ENCODE data around the gene REXO4. TPM values are rescaled to one million over a fixed set of nuclear protein-coding genes. Genes with fewer than 3 reads are reported as not detected.

Gene REXO4
- total and polyA plus RNA-seq, 2 donors (not counting 1 experiment from before 2014, with no cell fraction given): 25.0 to 37.1 TPM

GRCh38 chr9:133359399-133360175, 58.2 kb downstream of the REXO4 start:
- Histone ChIP-seq H3K4me1 (ENCODE audit: control insufficient read depth in 2 of 2, insufficient read depth in 2 of 2, low read length in 2 of 2) (peaks cover 16 to 29% of the 10 kb centered on the region in 2 donors), H3K4me3 (ENCODE audit: control extremely low read depth in 1 of 5, extremely low read depth in 1 of 5, insufficient read depth in 1 of 5, low read depth in 2 of 5, low read length in 4 of 5) (no peak overlapping the region), H2AFZ (ENCODE audit: insufficient read depth, low read depth, low read length, poor library complexity, severe bottlenecking) (no peak overlapping the region), H3K9ac (ENCODE audit: low read length) (no peak overlapping the region), H3K27me3 (replicated peaks in 1 of 4; ENCODE audit: control extremely low read depth in 1 of 4, control insufficient read depth in 3 of 4, insufficient read depth in 4 of 4, low read length in 3 of 4) (no peaks in the 10 kb centered on the region), H3K79me2 (ENCODE audit: control insufficient read depth, insufficient read depth, low read length) (peaks cover 39% of the 10 kb centered on the region), H3K4me2 (replicated peaks; ENCODE audit: low read depth, low read length, poor library complexity, severe bottlenecking) (no peak overlapping the region), H3K9me3 (ENCODE audit: control extremely low read depth in 1 of 3, control insufficient read depth in 2 of 3, insufficient read depth in 1 of 3, low read length in 2 of 3) (peaks cover 0 to 3% (median 0%) of the 10 kb centered on the region in 3 donors), H4K20me1 (ENCODE audit: control insufficient read depth, insufficient read depth, low read length, poor library complexity, severe bottlenecking) (peaks cover 34% of the 10 kb centered on the region), H3K36me3 (replicated peaks in 1 of 2; ENCODE audit: control extremely low read depth in 1 of 2, control insufficient read depth in 1 of 2, extremely low read depth in 1 of 2, insufficient read depth in 2 of 2, low read length in 1 of 2) (peaks cover 0 to 56% of the 10 kb centered on the region in 2 experiments), H3K27ac (ENCODE audit: low read length in 2 of 2) (no peak overlapping the region)
- no peak for DNase-seq
- 95% methylated on average over 17 of the region's 20 CpGs for WGBS (ENCODE audit: insufficient coverage)
- Mint-ChIP-seq H3K4me3 (no peak overlapping the region), H3K4me1 (peaks cover 30% of the 10 kb centered on the region), H3K9me3 (ENCODE audit: insufficient read depth) (no peaks in the 10 kb centered on the region), H3K27ac (no peak overlapping the region), H3K27me3 (no peaks in the 10 kb centered on the region)
- CTCF ChIA-PET: interaction anchor here (1.1 to 2.0 kb wide), 2 partner anchors 12 to 43 kb away, joined by 3 to 7 read pairs; partner anchors contain the start of genes MED22 and RPL7A
- TF ChIP-seq EZH2 (IDR thresholded peaks at IDR 0.05; ENCODE audit: borderline replicate concordance, insufficient read depth, low read depth, low read length, poor library complexity, severe bottlenecking): no peak
- TF ChIP-seq, protein P1, sequence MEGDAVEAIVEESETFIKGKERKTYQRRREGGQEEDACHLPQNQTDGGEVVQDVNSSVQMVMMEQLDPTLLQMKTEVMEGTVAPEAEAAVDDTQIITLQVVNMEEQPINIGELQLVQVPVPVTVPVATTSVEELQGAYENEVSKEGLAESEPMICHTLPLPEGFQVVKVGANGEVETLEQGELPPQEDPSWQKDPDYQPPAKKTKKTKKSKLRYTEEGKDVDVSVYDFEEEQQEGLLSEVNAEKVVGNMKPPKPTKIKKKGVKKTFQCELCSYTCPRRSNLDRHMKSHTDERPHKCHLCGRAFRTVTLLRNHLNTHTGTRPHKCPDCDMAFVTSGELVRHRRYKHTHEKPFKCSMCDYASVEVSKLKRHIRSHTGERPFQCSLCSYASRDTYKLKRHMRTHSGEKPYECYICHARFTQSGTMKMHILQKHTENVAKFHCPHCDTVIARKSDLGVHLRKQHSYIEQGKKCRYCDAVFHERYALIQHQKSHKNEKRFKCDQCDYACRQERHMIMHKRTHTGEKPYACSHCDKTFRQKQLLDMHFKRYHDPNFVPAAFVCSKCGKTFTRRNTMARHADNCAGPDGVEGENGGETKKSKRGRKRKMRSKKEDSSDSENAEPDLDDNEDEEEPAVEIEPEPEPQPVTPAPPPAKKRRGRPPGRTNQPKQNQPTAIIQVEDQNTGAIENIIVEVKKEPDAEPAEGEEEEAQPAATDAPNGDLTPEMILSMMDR (IDR thresholded peaks at IDR 0.05): no peak
- no peak for ATAC-seq (ENCODE audit: low read depth)
- intact Hi-C loops (cut with micrococcal nuclease): loop anchor here (10.0 kb wide), 1 partner anchor 175 kb away; no protein-coding TSS in a partner anchor
- POLR2A ChIA-PET: no interaction called here

- peaks cover 16 to 29% of the 10 kb centered on the region in 2 donors for H3K4me1 ChIP-seq (ENCODE audit: control insufficient read depth in 2 of 2, insufficient read depth in 2 of 2, low read length in 2 of 2)
- no peak overlapping the region for H3K9ac ChIP-seq (ENCODE audit: low read length)
- WGBS (ENCODE audit: insufficient coverage): 96% methylated on average over 14 of the region's 14 CpGs
- no peaks in the 10 kb centered on the region for H3K27me3 ChIP-seq (replicated peaks in 1 of 4; ENCODE audit: control extremely low read depth in 1 of 4, control insufficient read depth in 3 of 4, insufficient read depth in 4 of 4, low read length in 3 of 4)
- intact Hi-C loops (cut with micrococcal nuclease): loop anchor here (10.0 kb wide), 1 partner anchor 173 kb away; no protein-coding TSS in a partner anchor
- POLR2A ChIA-PET: no interaction called here
- Mint-ChIP-seq H3K27me3 (no peaks in the 10 kb centered on the region), H3K4me3 (peak overlapping the region; percentile 89), H3K4me1 (peaks cover 30% of the 10 kb centered on the region), H3K9me3 (ENCODE audit: insufficient read depth) (no peaks in the 10 kb centered on the region), H3K27ac (peak overlapping the region; percentile 63)
- peaks cover 0 to 3% (median 0%) of the 10 kb centered on the region in 3 donors for H3K9me3 ChIP-seq (ENCODE audit: control extremely low read depth in 1 of 3, control insufficient read depth in 2 of 3, insufficient read depth in 1 of 3, low read length in 2 of 3)
- peaks cover 0 to 52% of the 10 kb centered on the region in 2 experiments for H3K36me3 ChIP-seq (replicated peaks in 1 of 2; ENCODE audit: control extremely low read depth in 1 of 2, control insufficient read depth in 1 of 2, extremely low read depth in 1 of 2, insufficient read depth in 2 of 2, low read length in 1 of 2)
- no peak for DNase-seq
- H3K27ac ChIP-seq (ENCODE audit: low read length in 2 of 2): no peak overlapping the region
- H3K4me2 ChIP-seq (replicated peaks; ENCODE audit: low read depth, low read length, poor library complexity, severe bottlenecking): peak overlapping the region; percentile 98
- CTCF ChIA-PET: interaction anchor here (0.9 to 2.0 kb wide), 2 partner anchors 14 to 21 kb away, joined by 3 to 11 read pairs; no protein-coding TSS in a partner anchor
- TF ChIP-seq EZH2 (IDR thresholded peaks at IDR 0.05; ENCODE audit: borderline replicate concordance, insufficient read depth, low read depth, low read length, poor library complexity, severe bottlenecking): no peak
- TF ChIP-seq, protein P1 (IDR thresholded peaks at IDR 0.05): no peak
- peak overlapping the region in 1 of 5 experiments; percentile 75 for H3K4me3 ChIP-seq (ENCODE audit: control extremely low read depth in 1 of 5, extremely low read depth in 1 of 5, insufficient read depth in 1 of 5, low read depth in 2 of 5, low read length in 4 of 5)
- peaks cover 52% of the 10 kb centered on the region for H3K79me2 ChIP-seq (ENCODE audit: control insufficient read depth, insufficient read depth, low read length)
- no peak overlapping the region for H2AFZ ChIP-seq (ENCODE audit: insufficient read depth, low read depth, low read length, poor library complexity, severe bottlenecking)
- peaks cover 32% of the 10 kb centered on the region for H4K20me1 ChIP-seq (ENCODE audit: control insufficient read depth, insufficient read depth, low read length, poor library complexity, severe bottlenecking)
- ATAC-seq (ENCODE audit: low read depth): no peak
These were observed 60.2 kb downstream of the REXO4 start for GRCh38 chr9:133357656-133358055.
